Keratinocyte (primary cell): Measurements from ENCODE around the gene FCRLB.

Experiments
- EZH2 ChIP-seq: IDR thresholded peaks from one replicate; pipeline ENCODE4 v1.6.1; 2012; ENCODE audit warnings: inconsistent platforms, mild to moderate bottlenecking, low read length, moderate library complexity
- TF ChIP-seq, protein P1 (sequence below), 3 experiments: IDR thresholded peaks in 1 of 3; conservative IDR thresholded peaks in 1 of 3; optimal IDR thresholded peaks in 1 of 3; 2 replicates in 2 of 3; 3 replicates in 1 of 3; pipeline versions ENCODE3 to v1.5.1; 2011; ENCODE audit warnings: low read length in 3 of 3, mild to moderate bottlenecking in 3 of 3, moderate library complexity in 2 of 3, control low read depth in 1 of 3, inconsistent platforms in 1 of 3; ENCODE audit not compliant: insufficient read depth in 2 of 3; ENCODE audit errors: extremely low read depth in 1 of 3

DNA sequence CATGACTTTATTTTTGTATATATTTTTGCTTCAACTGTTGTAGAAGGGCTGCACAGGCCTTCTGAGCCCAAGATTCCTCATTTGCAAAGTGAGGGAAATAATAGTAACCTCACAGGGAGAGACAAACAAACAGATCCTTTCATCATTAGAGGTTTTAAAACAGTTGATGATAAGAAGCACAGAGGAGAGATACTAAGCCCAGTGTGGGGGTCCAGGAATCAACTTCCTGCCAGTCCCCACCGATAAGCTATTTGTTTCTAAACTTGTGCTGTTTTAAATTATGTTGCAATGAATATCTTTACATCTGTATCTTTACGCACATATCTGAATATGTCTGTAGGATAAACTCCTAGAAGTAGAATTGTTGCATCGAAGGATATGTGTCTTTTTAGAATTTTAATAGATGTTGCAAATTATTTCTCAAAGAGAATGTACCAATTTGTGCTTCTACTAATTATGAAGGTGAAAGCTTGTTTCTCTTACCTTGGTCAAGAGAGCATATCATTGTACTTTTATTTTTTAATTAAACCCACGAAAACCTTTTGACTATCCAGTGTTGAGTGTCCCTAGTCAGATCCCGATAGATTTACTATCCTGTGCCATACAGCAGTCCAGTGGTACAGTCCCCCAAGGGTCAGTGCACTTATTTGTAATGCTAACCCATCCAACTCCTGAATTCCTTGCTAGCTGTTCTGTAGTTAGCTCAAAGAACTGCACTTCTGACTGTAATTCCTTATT lies 10.8 kb downstream of the FCRLB start:
- TF ChIP-seq, protein P1, sequence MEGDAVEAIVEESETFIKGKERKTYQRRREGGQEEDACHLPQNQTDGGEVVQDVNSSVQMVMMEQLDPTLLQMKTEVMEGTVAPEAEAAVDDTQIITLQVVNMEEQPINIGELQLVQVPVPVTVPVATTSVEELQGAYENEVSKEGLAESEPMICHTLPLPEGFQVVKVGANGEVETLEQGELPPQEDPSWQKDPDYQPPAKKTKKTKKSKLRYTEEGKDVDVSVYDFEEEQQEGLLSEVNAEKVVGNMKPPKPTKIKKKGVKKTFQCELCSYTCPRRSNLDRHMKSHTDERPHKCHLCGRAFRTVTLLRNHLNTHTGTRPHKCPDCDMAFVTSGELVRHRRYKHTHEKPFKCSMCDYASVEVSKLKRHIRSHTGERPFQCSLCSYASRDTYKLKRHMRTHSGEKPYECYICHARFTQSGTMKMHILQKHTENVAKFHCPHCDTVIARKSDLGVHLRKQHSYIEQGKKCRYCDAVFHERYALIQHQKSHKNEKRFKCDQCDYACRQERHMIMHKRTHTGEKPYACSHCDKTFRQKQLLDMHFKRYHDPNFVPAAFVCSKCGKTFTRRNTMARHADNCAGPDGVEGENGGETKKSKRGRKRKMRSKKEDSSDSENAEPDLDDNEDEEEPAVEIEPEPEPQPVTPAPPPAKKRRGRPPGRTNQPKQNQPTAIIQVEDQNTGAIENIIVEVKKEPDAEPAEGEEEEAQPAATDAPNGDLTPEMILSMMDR (optimal IDR thresholded peaks at IDR 0.05 in 1 of 3, IDR thresholded peaks at IDR 0.05 in 1 of 3, conservative IDR thresholded peaks at IDR 0.05 in 1 of 3; ENCODE audit: extremely low read depth in 1 of 3, insufficient read depth in 2 of 3, low read length in 3 of 3), result no peak
- TF ChIP-seq EZH2, result no peak
